Thyroid gland (tissue), 4 donors: ENCODE data around the gene PLEKHA8. TPM values are rescaled to one million over a fixed set of nuclear protein-coding genes. Genes with fewer than 3 reads are reported as not detected.

ENCODE experiments used
- DNase-seq, 2 donors: peaks; one replicate each; pipeline ENCODE4 v3.0.0-alpha.2; 2019
- H3K27ac ChIP-seq, 3 donors: fragments of 200-600 bp; sonication (generic); 1 replicate in 2 of 3; 2 replicates in 1 of 3; pipeline ENCODE4 v1.5.1; 2016 to 2019; ENCODE audit warnings: mild to moderate bottlenecking in 1 of 3, moderate library complexity in 1 of 3
- H3K27me3 ChIP-seq: fragments of 200-600 bp; sonication (generic); one replicate; pipeline ENCODE4 v1.5.1; 2019
- H3K36me3 ChIP-seq, 2 donors: fragments of 200-600 bp; sonication (generic); one replicate each; pipeline ENCODE4 v1.5.1; 2016 to 2019
- H3K4me1 ChIP-seq, 2 donors: fragments of 200-600 bp; sonication (generic); one replicate each; pipeline ENCODE4 v1.5.1; 2017 to 2019
- H3K4me3 ChIP-seq, 3 donors: fragments of 200-600 bp; sonication (generic); replicated peaks in 1 of 3; 1 replicate in 2 of 3; 2 replicates in 1 of 3; pipeline ENCODE4 v1.5.1; 2016; ENCODE audit warnings: mild to moderate bottlenecking in 1 of 3
- H3K9me3 ChIP-seq: fragments of 200-600 bp; sonication (generic); one replicate; pipeline ENCODE4 v1.5.1; 2017
- CTCF ChIP-seq, 6 experiments: fragments of 200-600 bp in 3 of 6; fragments of 450-650 bp in 3 of 6; sonication (generic) in 3 of 6; IDR thresholded peaks; one replicate each; pipeline ENCODE4 v1.5.1; 2016 to 2019; ENCODE audit warnings: antibody characterized with exemption in 6 of 6, mild to moderate bottlenecking in 2 of 6, inconsistent platforms in 1 of 6, moderate library complexity in 1 of 6
- POLR2A ChIP-seq, 2 donors: fragments of 450-650 bp; IDR thresholded peaks; one replicate each; pipeline ENCODE4 v1.6.1; 2017; ENCODE audit warnings: antibody characterized with exemption in 2 of 2, mild to moderate bottlenecking in 2 of 2, moderate library complexity in 1 of 2
- WGBS, 2 donors: methylation state at CpG; one replicate each; pipeline ENCODE4 v1.1.5; 2017; 5-methylcytosine and 5-hydroxymethylcytosine counted together
- intact Hi-C: fragments of 100-400 bp; cut with DNase I; formaldehyde crosslinking; loops from one replicate; pipeline ENCODE4 v1.15.1; 2023
- total RNA-seq, 4 donors: library from RNA; depleted of rRNA; stranded (reverse); fragments of >200 nt; gene quantifications; one replicate each; pipeline ENCODE4 v1.2.3, GENCODE V29; 2016

Gene PLEKHA8
- total RNA-seq, 4 donors from 2014 or later = 7.1 to 13.3 (median 8.8) TPM

- intact Hi-C loops = loop anchor here (5.0 to 10.0 kb wide), 2 partner anchors 247 to 399 kb away; no protein-coding TSS in a partner anchor
- H3K27ac ChIP-seq = peak overlapping the region; percentile 42 to 75 (median 65)
Measured at GRCh38 chr7:30165590-30165989, 137.4 kb downstream of the PLEKHA8 start.

GRCh38 chr7:30166155-30166840, 138.1 kb downstream of the PLEKHA8 start:
- Histone ChIP-seq H3K4me3 (no peak overlapping the region), H3K9me3 (no peaks in the 10 kb centered on the region), H3K4me1 (peaks cover 25 to 35% of the 10 kb centered on the region in 2 donors), H3K36me3 (no peaks in the 10 kb centered on the region), H3K27me3 (no peaks in the 10 kb centered on the region), H3K27ac (peak overlapping the region; percentile 42 to 75 (median 65))
- TF ChIP-seq CTCF (IDR thresholded peaks at IDR 0.05) (no peak), POLR2A (IDR thresholded peaks at IDR 0.05) (no peak)
- intact Hi-C loops = loop anchor here (5.0 to 10.0 kb wide), 2 partner anchors 246 to 399 kb away; no protein-coding TSS in a partner anchor
- 44 to 55% methylated on average over 12 of the region's 12 CpGs for WGBS, 2 donors
- peak; percentile 80 to 81 for DNase-seq

More at GRCh38 chr7:30165590-30165989, 137.4 kb downstream of the PLEKHA8 start:
- H3K36me3 ChIP-seq = no peaks in the 10 kb centered on the region
- H3K9me3 ChIP-seq = no peaks in the 10 kb centered on the region
- 43 to 60% methylated on average over 3 of the region's 3 CpGs for WGBS, 2 donors
- no peak for DNase-seq
- no peak overlapping the region for H3K4me3 ChIP-seq
- H3K4me1 ChIP-seq = peaks cover 25 to 35% of the 10 kb centered on the region in 2 donors
- TF ChIP-seq POLR2A (IDR thresholded peaks at IDR 0.05) (no peak), CTCF (IDR thresholded peaks at IDR 0.05) (no peak)
- no peaks in the 10 kb centered on the region for H3K27me3 ChIP-seq

- TF ChIP-seq CTCF (IDR thresholded peaks at IDR 0.05) (no peak), POLR2A (IDR thresholded peaks at IDR 0.05) (no peak)
- no peaks in the 10 kb centered on the region for H3K9me3 ChIP-seq
- peak overlapping the region in 2 of 3 donors; percentile 65 to 75 for H3K27ac ChIP-seq
- H3K27me3 ChIP-seq = no peaks in the 10 kb centered on the region
- peaks cover 25 to 35% of the 10 kb centered on the region in 2 donors for H3K4me1 ChIP-seq
- peak; percentile 33 to 60 for DNase-seq
- intact Hi-C loops = loop anchor here (5.0 to 10.0 kb wide), 2 partner anchors 245 to 398 kb away; no protein-coding TSS in a partner anchor
- no peaks in the 10 kb centered on the region for H3K36me3 ChIP-seq
- H3K4me3 ChIP-seq = no peak overlapping the region
- WGBS, 2 donors = 51 to 53% methylated on average over 5 of the region's 5 CpGs
Measured at GRCh38 chr7:30166841-30167235, 138.6 kb downstream of the PLEKHA8 start.

- TF ChIP-seq CTCF (IDR thresholded peaks at IDR 0.05) (no peak), POLR2A (IDR thresholded peaks at IDR 0.05) (no peak)
- Histone ChIP-seq H3K4me1 (peaks cover 25 to 44% of the 10 kb centered on the region in 2 donors), H3K4me3 (no peak overlapping the region), H3K9me3 (no peaks in the 10 kb centered on the region), H3K27ac (no peak overlapping the region), H3K27me3 (no peaks in the 10 kb centered on the region), H3K36me3 (no peaks in the 10 kb centered on the region)
- WGBS, 2 donors = 89 to 90% methylated on average over 6 of the region's 6 CpGs
- no peak for DNase-seq
- intact Hi-C loops = loop anchor here (5.0 to 10.0 kb wide), 2 partner anchors 244 to 397 kb away; no protein-coding TSS in a partner anchor
Measured at GRCh38 chr7:30167901-30168300, 139.7 kb downstream of the PLEKHA8 start.
